Ovary (tissue), 3 donors: ENCODE measurements around the gene ENOSF1.

Experiments
- EP300 ChIP-seq: sonication (generic); formaldehyde crosslinking; IDR thresholded peaks from one replicate; pipeline ENCODE4 v1.6.1; 2017; ENCODE audit warnings: antibody characterized with exemption
- TF ChIP-seq, protein P1 (sequence below), 3 donors: fragments of 450-650 bp in 2 of 3; fragments of 200-600 bp in 1 of 3; IDR thresholded peaks; one replicate each; pipeline versions ENCODE4 v1.5.1 to v1.8.0; 2016 to 2022; ENCODE audit warnings: antibody characterized with exemption in 3 of 3, mild to moderate bottlenecking in 1 of 3
- donor health status: DM: no; HTN: no; CAD: no.

DNA sequence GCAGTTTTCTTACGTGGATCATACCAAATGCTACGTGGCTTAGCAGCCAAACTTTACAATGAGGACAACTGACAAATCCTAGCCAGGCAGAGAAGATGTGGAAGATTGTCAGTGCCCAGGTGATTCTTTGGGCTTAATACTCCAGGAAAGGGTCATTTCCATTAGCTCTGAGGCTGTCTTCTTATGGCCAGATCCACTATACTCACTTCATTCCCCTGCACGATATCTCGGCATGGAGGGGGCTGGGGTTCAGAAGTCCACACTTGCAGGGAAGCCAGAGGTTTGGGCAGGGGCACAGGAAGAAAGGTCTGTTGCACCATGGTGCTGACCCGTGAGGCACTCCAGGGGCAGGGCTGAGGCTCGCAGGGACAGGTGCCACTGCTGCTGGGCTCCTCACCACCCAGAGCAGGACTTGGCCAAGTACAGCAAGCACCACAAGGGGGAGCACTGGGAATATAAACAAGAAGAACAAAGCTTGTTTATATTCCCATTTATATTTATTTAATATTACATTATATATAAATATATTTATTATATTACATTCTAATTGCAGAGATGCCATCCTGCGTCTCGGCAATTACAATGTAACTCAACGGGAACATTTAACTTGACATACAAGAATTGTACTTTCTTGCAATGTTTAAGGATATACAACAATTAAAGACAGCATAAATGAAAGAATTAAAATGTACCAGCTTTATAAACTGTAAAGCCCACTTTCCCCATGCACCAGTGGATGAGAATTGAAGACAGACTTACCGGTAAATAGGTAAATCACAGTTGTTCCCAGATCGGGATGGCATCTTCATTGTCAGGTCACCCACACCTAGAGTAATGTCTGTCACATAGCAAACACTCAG, 88.4 kb downstream of the ENOSF1 start:
- TF ChIP-seq, protein P1, sequence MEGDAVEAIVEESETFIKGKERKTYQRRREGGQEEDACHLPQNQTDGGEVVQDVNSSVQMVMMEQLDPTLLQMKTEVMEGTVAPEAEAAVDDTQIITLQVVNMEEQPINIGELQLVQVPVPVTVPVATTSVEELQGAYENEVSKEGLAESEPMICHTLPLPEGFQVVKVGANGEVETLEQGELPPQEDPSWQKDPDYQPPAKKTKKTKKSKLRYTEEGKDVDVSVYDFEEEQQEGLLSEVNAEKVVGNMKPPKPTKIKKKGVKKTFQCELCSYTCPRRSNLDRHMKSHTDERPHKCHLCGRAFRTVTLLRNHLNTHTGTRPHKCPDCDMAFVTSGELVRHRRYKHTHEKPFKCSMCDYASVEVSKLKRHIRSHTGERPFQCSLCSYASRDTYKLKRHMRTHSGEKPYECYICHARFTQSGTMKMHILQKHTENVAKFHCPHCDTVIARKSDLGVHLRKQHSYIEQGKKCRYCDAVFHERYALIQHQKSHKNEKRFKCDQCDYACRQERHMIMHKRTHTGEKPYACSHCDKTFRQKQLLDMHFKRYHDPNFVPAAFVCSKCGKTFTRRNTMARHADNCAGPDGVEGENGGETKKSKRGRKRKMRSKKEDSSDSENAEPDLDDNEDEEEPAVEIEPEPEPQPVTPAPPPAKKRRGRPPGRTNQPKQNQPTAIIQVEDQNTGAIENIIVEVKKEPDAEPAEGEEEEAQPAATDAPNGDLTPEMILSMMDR (IDR thresholded peaks at IDR 0.05), result peak in 2 of 3 donors; percentile 12 to 15
- no peak for TF ChIP-seq EP300
